ENCODE data around the gene MPC2.
"Not testable (repeated sequence)": the region's sequence is repeated elsewhere in the genome, so short reads cannot be mapped to it uniquely, and the experiment has no call there.

The MPC2 gene

DNA sequence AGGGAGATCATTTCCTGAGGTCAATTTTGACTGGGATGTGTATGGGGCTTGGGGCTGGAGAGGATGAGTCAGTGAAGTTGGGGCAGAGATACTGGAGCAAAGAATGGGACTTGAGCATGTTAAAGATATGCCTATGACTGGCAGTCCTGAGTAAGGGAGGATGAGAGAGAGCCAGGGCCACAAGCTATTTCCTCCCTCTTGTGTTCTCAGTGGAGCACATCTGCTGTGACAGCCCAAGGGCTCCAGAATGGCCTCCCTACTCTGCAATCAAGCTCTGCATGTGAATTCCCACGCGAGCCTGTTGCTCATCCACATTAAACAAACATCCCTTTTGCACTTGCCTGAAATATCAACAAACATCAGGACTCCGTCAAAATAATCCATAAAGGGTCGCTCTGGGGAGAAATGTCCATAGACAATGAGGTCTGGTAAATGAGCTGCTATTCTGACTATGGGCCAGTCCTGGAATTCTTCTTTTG is 32.2 kb downstream of the MPC2 start:
- DNase-seq: peak; percentile 58 to 87

- DNase-seq: no peak
Observed at GRCh38 chr1:167900907-167901306, 36.0 kb downstream of the MPC2 start.

- DNase-seq: no peak
Observed at GRCh38 chr1:167899253-167899681, 37.6 kb downstream of the MPC2 start.

DNA sequence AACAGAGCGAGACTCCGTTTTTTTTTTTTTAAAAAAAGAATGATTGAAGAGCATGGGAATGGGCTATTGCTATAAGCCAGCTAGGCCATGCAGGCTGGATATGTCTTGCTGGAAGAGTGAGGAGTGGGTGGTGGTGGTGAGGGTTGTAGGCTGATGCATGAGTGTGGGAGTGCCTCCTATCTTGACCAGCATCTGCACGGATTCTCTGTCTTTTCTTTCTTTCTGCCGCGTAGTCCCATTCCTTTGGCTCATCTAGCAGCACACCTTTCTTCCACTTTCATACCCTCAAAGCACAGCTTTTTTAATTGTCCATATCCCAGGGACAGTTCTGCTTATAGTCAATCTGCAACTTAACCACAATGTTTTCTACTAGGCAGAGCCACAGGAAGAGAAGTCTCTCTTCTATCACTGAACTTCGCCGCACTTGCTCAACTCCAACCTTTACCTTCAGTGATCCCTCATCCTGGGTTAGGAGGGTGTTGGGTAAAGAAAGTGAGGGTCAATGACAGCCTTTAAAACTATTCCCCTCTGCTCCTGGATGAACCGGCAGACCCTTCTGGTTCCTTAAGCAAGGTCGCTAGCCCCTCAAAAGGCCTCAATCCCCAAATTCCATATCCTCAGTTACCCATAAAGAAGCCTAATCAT is 38.2 kb downstream of the MPC2 start:
- DNase-seq: no peak

GRCh38 chr1:167893798-167894197 is 43.1 kb downstream of the MPC2 start:
- DNase-seq: no peak

DNA sequence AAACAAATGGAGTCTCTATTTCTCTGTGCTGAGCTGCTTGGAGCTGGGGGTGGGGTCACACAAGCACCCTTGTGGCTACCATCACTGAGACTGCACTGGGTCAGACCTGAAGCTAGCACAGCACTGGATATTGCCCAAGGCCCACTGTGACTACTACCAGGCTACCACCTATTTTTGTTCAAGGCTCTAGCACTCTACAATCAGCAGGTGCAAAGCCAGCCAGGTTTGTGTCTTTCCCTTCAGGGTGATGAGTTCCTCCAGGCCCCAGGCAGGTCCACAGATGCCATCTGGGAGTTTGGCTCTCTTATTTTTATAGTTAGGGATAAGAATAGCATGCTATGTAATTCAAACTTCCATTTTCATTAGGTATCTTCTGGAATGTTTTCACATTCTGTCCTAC is 46.5 kb downstream of the MPC2 start:
- DNase-seq: no peak

DNA sequence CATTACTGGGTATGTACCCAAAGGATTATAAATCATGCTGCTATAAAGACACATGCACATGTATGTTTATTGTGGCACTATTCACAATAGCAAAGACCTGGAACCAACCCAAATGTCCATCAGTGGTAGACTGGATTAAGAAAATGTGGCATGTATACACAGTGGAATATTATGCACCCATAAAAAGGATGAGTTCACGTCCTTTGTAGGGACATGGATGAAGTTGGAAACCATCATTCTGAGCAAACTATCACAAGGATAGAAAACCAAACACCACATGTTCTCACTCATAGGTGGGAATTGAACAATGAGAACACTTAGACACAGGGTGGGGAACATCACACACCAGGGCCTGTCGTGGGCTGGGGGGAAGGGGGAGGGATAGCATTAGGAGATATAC is 49.7 kb downstream of the MPC2 start:
- not testable (repeated sequence) for DNase-seq

DNA sequence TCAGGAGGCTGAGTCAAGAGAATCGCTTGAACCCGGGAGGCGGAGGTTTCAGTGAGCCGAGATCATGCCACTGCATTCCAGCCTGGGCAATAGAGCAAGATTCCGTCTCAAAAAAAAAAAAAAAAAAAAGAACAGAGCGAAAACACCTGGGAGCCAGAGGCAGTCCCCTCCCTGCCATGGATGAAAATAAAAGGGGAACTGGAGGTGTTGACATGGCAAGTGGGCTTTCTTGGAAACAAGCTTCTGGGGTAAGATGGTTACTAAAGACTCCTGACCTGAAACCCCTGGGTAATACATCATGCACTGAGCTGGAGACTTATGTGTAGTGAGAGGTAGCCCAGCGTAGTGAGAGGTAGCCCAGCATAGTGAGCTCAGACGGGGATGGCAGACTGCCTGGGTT is 54.5 kb downstream of the MPC2 start:
- no peak for DNase-seq

DNA sequence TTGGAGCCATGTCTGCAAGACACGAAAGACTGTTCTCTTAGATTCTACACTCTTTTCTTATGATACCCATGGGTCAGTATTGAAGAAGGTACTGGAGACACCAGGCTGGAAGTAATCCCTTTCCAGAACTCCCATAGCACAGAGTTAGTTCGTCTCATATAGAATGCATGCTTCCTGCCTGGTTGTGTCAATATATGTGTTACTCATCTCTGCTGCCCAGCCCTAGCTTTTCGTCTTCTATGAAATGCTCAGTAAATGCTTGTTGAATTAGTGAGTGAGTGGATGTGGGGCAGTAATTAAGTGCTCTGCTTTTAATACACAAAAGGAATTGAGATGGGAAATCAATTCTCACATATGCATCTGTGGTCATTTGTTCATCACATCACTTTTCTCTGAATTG is 55.1 kb downstream of the MPC2 start:
- DNase-seq: no peak

DNA sequence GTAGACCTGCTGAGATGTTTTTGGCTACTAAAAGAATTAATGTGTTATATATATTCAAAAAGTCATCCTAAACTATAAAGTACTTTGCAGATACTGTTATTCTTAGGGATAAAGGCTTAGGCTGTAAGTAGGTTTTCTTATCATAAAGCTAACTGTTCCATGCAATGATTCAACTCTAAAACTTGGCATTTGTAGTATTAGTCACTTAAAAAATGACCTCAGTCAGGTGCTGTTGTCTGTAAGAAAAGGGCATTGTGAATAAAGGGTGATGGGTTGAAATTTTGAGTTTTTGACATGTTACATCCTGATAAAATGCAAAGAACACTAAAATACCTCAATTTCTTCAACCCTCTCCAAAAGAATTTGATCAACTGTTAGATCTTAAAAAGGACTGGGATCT is 55.8 kb downstream of the MPC2 start:
- DNase-seq: no peak

- DNase-seq: no peak
Observed at GRCh38 chr1:167880580-167881021, 56.3 kb downstream of the MPC2 start.

- no peak for DNase-seq
Observed at GRCh38 chr1:167879508-167879907, 57.4 kb downstream of the MPC2 start.

DNA sequence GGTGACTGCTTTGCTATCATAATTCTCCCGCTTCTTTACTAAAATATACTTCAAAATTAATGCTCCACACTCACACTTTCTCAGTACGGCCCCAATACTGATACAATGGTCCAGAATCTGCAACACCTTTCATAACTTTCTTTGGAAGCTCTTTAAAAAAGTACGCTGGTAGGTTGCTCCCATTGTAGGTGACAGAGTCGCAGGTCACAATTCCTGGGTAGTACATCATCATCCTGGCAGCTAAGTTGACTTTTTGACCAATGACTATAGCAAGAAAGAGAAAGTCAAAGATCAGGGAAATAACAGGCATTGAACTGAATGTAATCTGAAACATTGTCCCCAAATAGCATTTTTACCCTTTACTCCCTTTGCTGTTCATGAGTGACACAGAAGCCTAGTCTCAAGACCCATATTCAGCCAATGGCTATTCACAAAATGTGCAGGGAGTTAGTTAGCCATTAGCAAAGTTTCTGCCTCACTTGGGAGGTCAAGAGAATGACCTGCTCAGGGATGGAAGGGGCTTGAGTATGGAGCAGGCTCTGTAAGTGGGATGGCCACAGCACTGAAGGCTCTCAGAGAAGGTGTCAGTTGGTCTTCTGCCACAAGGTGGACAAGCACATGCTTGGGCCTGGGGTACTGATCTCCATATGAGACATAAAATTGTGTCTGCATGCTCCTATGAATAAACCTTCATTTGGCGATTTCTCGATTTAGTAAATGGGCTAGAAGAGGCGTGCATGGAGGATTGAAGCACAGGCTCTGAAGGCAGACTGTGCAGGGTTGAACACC is 58.3 kb downstream of the MPC2 start:
- DNase-seq: no peak

- DNase-seq: no peak
Observed at GRCh38 chr1:167876597-167877175, 60.2 kb downstream of the MPC2 start.

DNA sequence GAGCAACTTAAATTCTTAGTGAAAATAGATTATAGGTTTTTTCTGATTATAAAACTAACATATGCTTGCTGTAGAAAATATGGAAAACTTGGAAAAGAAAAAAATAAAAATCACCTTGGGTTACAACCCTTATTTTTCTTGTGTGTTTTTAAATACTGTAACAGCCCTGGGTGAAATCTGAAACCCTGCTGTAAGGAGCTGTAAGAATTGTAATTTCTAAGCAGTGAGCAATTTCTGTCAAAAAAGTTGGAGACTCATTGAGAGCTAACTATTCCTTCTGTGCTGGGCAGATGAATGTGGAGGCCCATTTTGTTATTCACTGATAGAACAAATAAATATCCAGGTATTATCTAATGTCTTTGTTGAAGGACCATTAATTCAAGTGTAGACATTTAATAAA is 65.5 kb downstream of the MPC2 start:
- no peak for DNase-seq

GRCh38 chr1:167869157-167870001 is 67.5 kb downstream of the MPC2 start:
- DNase-seq: not testable (repeated sequence)

GRCh38 chr1:167866739-167867414 is 70.0 kb downstream of the MPC2 start:
- not testable (repeated sequence) for DNase-seq

Measured in NCI-H187 (cell line).